Lung (tissue), 12 donors: ENCODE data around the gene TOX2. TPM values are rescaled to one million over a fixed set of nuclear protein-coding genes. Genes with fewer than 3 reads are reported as not detected.

Source experiments
- ATAC-seq: fragments of 200-7000 bp; cut with Tn5 transposase; one replicate; pipeline ENCODE4 v1.9.1; 2020; ENCODE audit warnings: moderate number of reproducible peaks; ENCODE audit not compliant: insufficient read depth, low FRiP score
- DNase-seq, 3 donors: peaks; one replicate each; pipeline ENCODE4 v3.0.0-alpha.2; 2013 to 2017
- H3K27ac ChIP-seq, 2 donors: one replicate each; pipeline ENCODE4 v1.5.1; 2013; ENCODE audit warnings: mild to moderate bottlenecking in 2 of 2, moderate library complexity in 2 of 2, control low read depth in 1 of 2, inconsistent platforms in 1 of 2, low read depth in 1 of 2, low read length in 1 of 2
- H3K27me3 ChIP-seq, 3 donors: one replicate each; pipeline ENCODE4 v1.5.1; 2013; ENCODE audit warnings: low read length in 2 of 3; ENCODE audit not compliant: control insufficient read depth in 3 of 3, insufficient read depth in 3 of 3
- H3K36me3 ChIP-seq, 4 donors: one replicate each; pipeline ENCODE4 v1.5.1; 2013; ENCODE audit warnings: low read length in 4 of 4, mild to moderate bottlenecking in 1 of 4, moderate library complexity in 1 of 4; ENCODE audit not compliant: control insufficient read depth in 4 of 4, insufficient read depth in 4 of 4
- H3K4me1 ChIP-seq, 5 donors: one replicate each; pipeline ENCODE4 v1.5.1; 2013; ENCODE audit warnings: low read length in 5 of 5, mild to moderate bottlenecking in 2 of 5, moderate library complexity in 1 of 5; ENCODE audit not compliant: control insufficient read depth in 5 of 5, insufficient read depth in 5 of 5
- H3K4me3 ChIP-seq: one replicate; pipeline ENCODE4 v1.5.1; 2013; ENCODE audit warnings: mild to moderate bottlenecking, control low read depth, moderate library complexity
- H3K9ac ChIP-seq, 2 donors: one replicate each; pipeline ENCODE4 v1.5.1; 2013; ENCODE audit warnings: low read length in 2 of 2, control low read depth in 1 of 2; ENCODE audit not compliant: insufficient read depth in 1 of 2
- H3K9me3 ChIP-seq, 4 donors: one replicate each; pipeline ENCODE4 v1.5.1; 2013; ENCODE audit warnings: low read length in 3 of 4, mild to moderate bottlenecking in 1 of 4, moderate library complexity in 1 of 4; ENCODE audit not compliant: control insufficient read depth in 4 of 4, insufficient read depth in 3 of 4
- CTCF ChIP-seq: IDR thresholded peaks from 2 replicates; pipeline ENCODE4 v1.5.1; 2012; ENCODE audit warnings: mild to moderate bottlenecking; ENCODE audit errors: control extremely low read depth, extremely low read depth
- WGBS, 2 donors: extraction: QIAGEN DNeasy Blood & Tissue Kit; methylation state at CpG; one replicate each; pipeline ENCODE4 v1.1.7; 2013; 5-methylcytosine and 5-hydroxymethylcytosine counted together
- polyA plus RNA-seq, 2 donors: library from polyadenylated mRNA; stranded (reverse); fragments of 200-250 nt; gene quantifications; one replicate each; pipeline ENCODE4 v1.2.1, GENCODE V29; 2013
- total RNA-seq, 2 donors: library from RNA; depleted of rRNA in 1 of 2; stranded (reverse); fragments of >200 nt in 1 of 2; gene quantifications; one replicate each; pipeline ENCODE4 v1.2.1, GENCODE V29; 2014 to 2021
- donor health status: control.
- donor health status: control.
- donor health status: Bipolar disorder and iron deficiency.
- donor health status: healthy.
- donor health status: DM: yes; HTN: yes; CAD: no.

The TOX2 gene
- total and polyA plus RNA-seq, 4 donors = 12.0 to 25.5 (median 16.6) TPM

- no peak overlapping the region for H3K4me3 ChIP-seq
- H3K4me1 ChIP-seq = peaks cover 0 to 11% (median 3%) of the 10 kb centered on the region in 5 donors
- peaks cover 0 to 9% (median 4%) of the 10 kb centered on the region in 4 donors for H3K36me3 ChIP-seq
- no peak overlapping the region for H3K9ac ChIP-seq
- ATAC-seq (no peak), DNase-seq (no peak)
- TF ChIP-seq CTCF = no peak
- WGBS, 2 donors = 40 to 78% methylated on average over 7 of the region's 7 CpGs
- H3K9me3 ChIP-seq = no peaks in the 10 kb centered on the region
- H3K27me3 ChIP-seq = no peaks in the 10 kb centered on the region
- no peak overlapping the region for H3K27ac ChIP-seq
Observed at GRCh38 chr20:43976547-43976946, 61.9 kb downstream of the TOX2 start.

GRCh38 chr20:43977252-43977651 lies 62.6 kb downstream of the TOX2 start:
- ATAC-seq = no peak
- no peak overlapping the region for H3K27ac ChIP-seq
- peaks cover 0 to 12% (median 4%) of the 10 kb centered on the region in 5 donors for H3K4me1 ChIP-seq
- no peak overlapping the region for H3K9ac ChIP-seq
- TF ChIP-seq CTCF = no peak
- no peaks in the 10 kb centered on the region for H3K27me3 ChIP-seq
- peaks cover 0 to 9% (median 4%) of the 10 kb centered on the region in 4 donors for H3K36me3 ChIP-seq
- DNase-seq = no peak
- no peaks in the 10 kb centered on the region for H3K9me3 ChIP-seq
- 78 to 90% methylated on average over 8 of the region's 8 CpGs for WGBS, 2 donors
- no peak overlapping the region for H3K4me3 ChIP-seq

- Histone ChIP-seq H3K36me3 (peaks cover 0 to 9% (median 4%) of the 10 kb centered on the region in 4 donors), H3K27ac (no peak overlapping the region), H3K27me3 (no peaks in the 10 kb centered on the region), H3K9me3 (no peaks in the 10 kb centered on the region), H3K9ac (no peak overlapping the region), H3K4me1 (peaks cover 0 to 12% (median 4%) of the 10 kb centered on the region in 5 donors), H3K4me3 (no peak overlapping the region)
- 61 to 84% methylated on average over 3 of the region's 3 CpGs for WGBS, 2 donors
- no peak for ATAC-seq
- no peak for DNase-seq
- no peak for TF ChIP-seq CTCF
Observed at GRCh38 chr20:43977962-43978361, 63.3 kb downstream of the TOX2 start.

- H3K9me3 ChIP-seq = no peaks in the 10 kb centered on the region
- H3K4me1 ChIP-seq = peaks cover 0 to 22% (median 8%) of the 10 kb centered on the region in 5 donors
- TF ChIP-seq CTCF = no peak
- ATAC-seq (no peak), DNase-seq (no peak)
- no peaks in the 10 kb centered on the region for H3K27me3 ChIP-seq
- no peak overlapping the region for H3K4me3 ChIP-seq
- no peak overlapping the region for H3K27ac ChIP-seq
- peaks cover 0 to 9% (median 4%) of the 10 kb centered on the region in 4 donors for H3K36me3 ChIP-seq
- 86 to 91% methylated on average over 4 of the region's 4 CpGs for WGBS, 2 donors
- H3K9ac ChIP-seq = no peak overlapping the region
Observed at GRCh38 chr20:43979576-43980105, 65.0 kb downstream of the TOX2 start.
